NK-92 (cell line): Measurements from ENCODE around the gene DNAJC17.

Source experiments
- DNase-seq: peaks from one replicate; lab custom pipeline; 2025; ENCODE audit not compliant: unreplicated experiment; lab: John Stamatoyannopoulos, UW

The DNAJC17 gene

DNA sequence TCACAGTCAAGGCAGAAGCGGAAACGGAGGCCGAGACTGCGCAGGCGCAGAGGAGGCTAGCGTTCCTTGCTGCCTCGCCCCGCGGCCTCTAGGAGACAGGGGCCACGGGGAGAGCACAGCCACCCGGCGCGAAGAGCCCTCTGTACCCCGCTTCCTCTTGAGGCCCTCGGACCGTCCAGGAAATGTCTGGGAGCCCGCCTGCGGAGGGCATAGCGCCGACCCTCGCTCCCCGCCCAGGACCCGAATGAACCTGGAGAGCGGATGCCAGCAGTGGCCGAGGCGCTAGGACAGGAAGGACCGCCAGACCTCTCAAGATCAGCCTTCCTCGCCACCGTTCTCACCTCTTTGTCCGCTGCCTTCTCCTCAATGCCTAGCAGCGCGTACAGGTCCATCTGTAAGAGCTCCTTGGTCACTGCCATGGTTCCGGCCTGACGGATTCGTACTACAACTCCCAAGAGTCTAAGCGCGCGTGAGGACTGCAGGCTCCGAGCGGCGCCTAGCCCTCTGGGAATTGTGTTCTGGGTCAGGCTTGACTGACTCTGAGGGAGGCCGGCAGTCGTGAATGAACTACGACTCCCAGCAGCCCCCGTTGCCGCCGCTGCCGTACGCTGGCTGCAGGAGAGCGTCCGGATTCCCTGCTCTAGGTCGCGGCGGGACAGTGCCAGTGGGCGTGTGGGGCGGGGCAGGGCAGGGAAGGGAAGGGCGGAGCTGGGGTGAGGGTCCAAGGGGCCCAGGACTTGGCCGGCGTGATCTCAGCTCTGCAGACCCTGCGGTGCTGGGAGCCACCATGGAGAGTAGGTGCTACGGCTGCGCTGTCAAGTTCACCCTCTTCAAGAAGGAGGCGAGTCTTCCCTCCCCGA, at the start of gene DNAJC17, which contains the start of gene ZFYVE19:
TSS of gene DNAJC17 (minus strand) at position 446 of the 860 bp plus-strand sequence. CDS start at position 419, 27 bp downstream.
TSS of gene ZFYVE19 (plus strand) at position 62 of the 860 bp plus-strand sequence. CDS start at position 563, 501 bp downstream.
- DNase-seq, result peak; percentile 77

DNA sequence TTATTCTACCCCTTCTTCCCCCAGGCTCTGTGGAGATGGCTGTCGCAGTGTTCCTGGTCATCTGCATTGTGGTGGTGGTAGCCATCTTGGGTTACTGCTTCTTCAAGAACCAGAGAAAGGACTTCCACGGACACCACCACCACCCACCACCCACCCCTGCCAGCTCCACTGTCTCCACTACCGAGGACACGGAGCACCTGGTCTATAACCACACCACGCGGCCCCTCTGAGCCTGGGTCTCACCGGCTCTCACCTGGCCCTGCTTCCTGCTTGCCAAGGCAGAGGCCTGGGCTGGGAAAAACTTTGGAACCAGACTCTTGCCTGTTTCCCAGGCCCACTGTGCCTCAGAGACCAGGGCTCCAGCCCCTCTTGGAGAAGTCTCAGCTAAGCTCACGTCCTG, 49.5 kb upstream of the DNAJC17 start:
- no peak for DNase-seq

DNA sequence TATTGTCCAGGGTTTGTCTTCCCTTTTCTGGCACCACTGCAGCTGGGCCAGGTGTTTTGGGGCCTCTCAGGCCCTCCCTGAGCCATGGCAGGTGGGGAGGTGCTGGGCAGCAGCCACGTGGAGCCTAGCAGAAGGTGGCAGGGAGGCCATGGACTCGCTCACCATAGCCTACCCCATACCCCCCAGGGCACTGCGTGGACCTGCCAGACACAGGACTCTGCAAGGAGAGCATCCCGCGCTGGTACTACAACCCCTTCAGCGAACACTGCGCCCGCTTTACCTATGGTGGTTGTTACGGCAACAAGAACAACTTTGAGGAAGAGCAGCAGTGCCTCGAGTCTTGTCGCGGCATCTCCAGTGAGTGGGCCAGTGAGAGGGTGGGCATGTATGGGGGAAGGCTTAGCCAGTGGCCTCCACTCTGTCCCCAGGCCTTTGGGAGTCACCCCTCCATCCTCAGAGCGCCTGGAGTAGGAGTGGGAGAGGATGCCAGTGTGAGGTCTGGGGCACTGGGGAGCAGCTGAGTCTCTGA, 48.5 kb upstream of the DNAJC17 start:
- no peak for DNase-seq

GRCh38 chr15:40854161-40854560, 46.9 kb upstream of the DNAJC17 start:
- no peak for DNase-seq

DNA sequence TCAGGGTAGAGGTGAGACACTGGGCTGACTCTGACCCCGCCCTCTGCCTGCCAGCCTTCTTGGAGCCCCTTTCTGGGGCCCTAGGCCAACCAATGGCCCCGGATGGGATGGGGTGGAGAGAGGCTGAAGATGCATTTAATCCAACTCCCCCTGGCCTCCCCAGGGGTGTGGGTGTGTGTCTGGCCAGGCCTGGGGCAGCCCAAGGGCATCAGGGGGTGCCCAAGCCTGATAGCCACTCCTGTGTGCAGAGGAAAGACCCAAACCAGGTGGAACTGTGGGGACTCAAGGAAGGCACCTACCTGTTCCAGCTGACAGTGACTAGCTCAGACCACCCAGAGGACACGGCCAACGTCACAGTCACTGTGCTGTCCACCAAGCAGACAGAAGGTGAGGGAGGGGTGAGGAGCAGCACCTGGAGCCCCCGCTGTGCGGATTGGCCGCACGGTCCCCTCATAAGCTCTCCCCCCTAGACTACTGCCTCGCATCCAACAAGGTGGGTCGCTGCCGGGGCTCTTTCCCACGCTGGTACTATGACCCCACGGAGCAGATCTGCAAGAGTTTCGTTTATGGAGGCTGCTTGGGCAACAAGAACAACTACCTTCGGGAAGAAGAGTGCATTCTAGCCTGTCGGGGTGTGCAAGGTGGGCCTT, 46.1 kb upstream of the DNAJC17 start:
- no peak for DNase-seq

GRCh38 chr15:40852529-40852928, 45.3 kb upstream of the DNAJC17 start:
- DNase-seq, result no peak

- no peak for DNase-seq
Measured at GRCh38 chr15:40850576-40851112, 43.4 kb upstream of the DNAJC17 start.

DNA sequence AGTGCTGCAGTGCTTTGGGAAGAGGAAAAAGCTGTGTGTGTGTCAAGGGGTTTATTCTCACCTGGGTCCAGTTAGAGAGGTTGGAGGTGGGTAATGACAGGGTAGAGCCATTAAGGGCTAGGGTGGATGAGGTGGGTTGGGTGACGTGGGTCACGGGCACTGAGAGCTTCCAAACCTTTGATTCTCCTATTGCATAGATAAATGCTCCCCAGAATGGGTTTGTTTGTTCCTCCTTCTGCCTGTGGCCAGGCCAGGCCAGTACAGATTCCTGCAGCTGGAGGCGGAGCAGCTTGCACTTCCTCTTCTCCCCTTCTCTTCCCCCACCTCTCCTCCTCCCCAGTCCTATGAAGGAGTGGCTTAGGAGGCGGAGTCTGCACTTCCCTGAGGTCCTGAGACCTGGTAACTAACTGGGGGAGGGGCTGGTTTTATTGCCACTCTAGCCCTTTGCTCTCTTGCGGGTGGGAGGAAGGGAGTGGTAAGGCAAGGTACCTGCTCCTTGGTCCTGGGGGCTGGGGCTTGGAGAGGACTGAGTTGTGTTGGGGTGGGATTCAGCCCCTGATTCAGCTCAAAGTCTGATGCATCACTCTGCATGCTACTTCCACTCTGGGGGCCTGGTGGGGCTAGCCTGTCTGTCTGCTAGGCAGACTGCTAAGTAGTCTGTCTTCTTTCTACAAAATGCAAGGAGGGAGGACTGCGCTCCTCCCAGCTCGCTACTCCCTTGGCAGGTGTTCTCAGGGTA, 40.1 kb upstream of the DNAJC17 start:
- DNase-seq, result no peak

DNA sequence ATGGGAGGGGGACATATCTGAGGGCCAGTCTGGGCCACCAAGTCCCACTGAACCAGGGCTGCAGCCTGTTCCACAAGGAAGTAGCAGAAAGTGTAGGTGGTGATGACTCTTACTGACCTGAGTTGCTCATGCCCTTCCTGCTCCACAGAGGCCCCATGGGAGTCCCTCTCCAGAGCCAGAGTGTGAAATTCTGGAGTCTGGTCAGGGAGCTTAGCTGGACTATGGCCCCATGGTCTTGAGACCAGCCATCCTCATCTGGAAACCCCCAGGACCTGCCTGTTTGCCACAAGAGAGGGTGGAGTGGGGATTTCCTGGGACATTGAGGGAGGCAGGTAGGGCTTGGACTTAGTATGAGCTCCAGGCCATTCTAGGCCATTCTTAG, 39.6 kb upstream of the DNAJC17 start:
- DNase-seq, result no peak

DNA sequence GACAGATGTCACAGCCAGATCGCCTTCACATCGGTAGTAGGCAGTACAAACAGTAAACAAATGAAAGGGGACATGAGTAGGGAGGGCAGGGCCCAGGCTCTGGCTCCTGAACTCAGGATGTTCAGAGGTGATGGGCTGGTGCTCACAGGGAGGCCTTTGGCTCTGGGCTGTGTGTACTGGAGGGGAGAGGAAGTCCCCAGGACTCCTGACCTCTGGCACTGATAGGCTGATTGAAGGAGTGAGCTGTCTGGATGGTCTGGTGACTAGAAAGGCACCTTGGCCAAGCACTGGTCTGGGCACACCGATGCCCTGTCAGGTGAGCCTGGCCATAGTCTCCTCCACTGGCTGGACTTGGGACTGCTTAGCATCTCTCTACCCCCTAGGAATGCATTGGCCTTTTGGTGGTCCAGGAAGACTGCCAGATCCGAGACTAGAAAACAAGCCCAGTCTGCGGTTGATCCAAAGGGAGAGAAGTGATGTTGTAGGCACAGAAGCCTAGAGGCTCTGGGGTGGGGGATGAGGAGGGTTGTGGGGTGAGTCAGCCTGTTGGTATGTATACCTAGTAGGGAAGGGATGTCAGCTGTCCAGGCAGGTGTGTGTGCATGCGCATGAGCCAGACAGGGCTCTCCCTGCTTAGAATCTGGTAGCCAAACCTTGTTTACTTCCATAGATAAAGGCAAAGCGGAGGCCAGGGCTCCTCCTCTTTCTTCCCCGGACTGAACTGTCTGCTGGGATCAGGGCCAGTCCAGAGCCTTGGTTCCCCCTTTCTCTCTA, 38.4 kb upstream of the DNAJC17 start:
- no peak for DNase-seq

- no peak for DNase-seq
Measured at GRCh38 chr15:40845036-40845435, 37.8 kb upstream of the DNAJC17 start.

GRCh38 chr15:40844696-40845030, 37.4 kb upstream of the DNAJC17 start:
- DNase-seq, result no peak

DNA sequence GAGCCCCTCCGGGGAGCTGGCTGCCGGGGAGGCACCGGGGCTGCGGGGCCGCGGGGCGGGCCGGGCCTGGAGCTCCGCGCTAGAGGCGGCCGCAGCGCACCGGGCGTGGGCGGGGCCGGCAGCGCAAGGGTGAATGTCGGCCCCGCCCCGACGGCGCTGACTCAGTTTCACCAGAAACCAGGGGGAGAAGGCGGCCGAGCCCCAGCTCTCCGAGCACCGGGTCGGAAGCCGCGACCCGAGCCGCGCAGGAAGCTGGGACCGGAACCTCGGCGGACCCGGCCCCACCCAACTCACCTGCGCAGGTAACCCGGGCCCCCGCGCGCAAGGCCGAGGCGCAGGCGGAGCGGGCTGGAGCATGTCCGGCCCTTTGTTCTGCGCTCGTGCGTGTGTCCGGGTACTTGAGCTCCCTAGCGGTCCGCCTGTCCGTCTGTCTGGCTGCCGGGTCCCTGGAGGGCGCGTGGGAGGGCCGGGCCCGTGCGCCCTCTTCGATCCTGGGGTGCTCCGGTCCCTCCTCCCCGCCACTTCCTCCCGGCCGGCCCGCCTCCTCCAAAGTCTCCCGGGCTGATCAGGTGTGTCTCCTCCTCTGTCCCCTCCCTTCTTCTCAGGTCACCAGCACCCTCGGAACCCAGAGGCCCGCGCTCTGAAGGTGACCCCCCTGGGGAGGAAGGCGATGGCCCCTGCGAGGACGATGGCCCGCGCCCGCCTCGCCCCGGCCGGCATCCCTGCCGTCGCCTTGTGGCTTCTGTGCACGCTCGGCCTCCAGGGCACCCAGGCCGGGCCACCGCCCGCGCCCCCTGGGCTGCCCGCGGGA, 36.8 kb upstream of the DNAJC17 start, which contains the start of gene SPINT1:
TSS of gene SPINT1 (plus strand) at position 164 of the 811 bp plus-strand sequence. CDS start at position 671, 507 bp downstream.
- DNase-seq, result no peak

DNA sequence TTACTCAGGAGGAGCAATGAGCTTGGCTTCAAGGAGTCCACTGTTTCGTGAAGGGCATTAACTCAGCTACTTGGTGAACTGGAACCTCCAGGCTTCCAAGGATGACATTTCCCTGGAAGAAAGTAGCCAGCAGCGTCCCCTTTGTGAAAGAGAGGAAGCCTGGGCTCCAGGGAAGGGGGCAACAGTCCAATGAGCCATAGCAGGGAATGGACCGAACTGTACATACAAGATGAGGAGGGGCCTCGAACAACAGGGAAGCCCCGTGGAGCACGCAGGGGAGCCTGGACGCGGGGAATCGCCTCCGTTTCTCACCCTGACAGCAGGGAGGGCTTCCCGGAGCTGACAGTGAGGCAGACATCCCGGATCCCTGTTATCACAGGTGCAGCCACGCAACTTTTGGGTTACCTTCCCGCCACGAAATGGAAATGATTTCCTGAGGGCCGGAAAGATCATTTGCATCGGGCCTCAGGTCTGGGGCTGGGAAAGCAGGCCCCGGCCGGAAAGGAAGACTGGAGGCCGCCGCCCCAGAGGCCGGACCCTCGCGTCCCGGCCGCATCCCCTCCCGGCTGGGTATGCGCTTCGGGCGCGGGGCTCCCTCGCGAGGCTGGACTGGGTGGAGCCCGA, 36.1 kb upstream of the DNAJC17 start:
- no peak for DNase-seq

DNA sequence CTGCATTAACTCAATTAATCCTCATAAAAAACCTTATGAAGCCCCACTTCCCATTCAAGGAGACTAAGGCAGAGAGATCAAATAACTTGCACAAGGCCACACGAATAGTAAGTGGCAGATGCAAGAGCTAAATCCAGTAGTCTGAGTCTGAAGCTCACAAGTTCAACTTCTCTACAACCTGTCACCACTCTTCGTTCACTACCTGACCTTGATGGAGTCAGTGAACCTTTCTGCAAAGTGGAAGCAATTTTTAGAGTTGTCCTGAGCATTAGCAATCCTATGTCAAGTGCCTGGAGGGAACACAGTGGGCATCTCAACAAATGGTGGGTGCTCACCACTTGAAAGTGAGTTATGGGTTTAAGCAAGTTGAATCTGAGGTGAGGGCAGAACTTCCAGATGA, 34.5 kb upstream of the DNAJC17 start:
- DNase-seq, result no peak

DNA sequence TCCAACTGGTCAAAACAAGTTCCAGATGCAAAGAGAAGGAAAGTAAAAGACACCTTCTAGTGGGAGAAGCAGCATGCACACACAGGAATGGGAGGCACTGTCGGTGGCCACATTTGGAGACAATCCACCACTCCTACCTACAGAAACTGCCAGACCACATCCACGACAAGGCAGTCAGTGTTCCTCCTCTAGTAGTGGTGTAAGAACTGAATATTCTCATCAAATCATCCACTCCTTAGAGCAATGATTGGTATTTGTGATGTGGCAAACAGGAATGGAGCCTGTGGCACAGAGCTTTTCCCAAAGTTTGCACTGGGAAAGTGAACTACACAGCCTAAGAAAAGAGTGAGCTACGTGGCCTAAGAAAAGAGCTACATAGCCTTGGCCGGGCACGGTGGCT, 31.5 kb upstream of the DNAJC17 start:
- DNase-seq, result no peak

DNA sequence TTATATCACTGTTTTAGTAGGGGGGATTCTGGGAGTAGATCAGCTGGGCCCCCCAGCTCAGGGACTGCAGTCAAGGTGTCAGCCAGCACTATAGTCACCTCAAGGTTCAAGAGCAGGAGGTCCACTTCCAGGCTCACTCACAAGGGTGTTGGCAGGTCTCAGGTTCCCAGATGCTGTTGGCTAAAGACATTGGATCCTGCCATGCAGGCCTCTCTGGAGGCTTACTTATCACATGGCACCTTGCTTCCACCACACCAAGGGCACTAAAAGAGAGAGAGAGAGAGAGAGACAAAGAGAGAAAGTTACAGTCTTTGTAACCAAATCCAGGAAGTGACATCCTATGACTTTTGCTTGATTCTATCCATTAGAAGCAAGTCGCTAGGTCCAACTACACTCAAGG, 28.7 kb upstream of the DNAJC17 start:
- no peak for DNase-seq

GRCh38 chr15:40832903-40833302, 25.6 kb upstream of the DNAJC17 start:
- no peak for DNase-seq

DNA sequence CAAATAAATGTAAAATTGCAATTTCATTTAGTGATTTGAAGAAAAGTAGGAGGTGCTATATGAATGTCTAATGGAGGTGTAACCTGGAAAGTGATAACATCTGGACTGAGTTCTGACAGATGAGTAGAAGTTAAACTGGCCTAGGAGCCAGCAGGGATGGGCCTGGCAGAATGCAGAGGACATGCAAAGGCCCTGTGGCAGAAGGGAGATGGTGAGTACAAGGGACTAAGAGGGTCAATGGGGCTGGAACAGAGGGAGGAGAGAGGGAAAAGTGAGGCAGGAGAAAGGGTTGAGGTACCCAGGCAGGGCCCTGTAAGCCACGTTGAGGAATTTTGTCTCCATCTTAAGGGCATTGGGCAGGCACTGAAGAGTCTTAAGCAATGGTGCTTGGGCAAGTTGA, 24.6 kb upstream of the DNAJC17 start:
- no peak for DNase-seq
